K562 (cell line): ENCODE measurements around the gene MRPL28. TPM values are rescaled to one million over a fixed set of nuclear protein-coding genes. Genes with fewer than 3 reads are reported as not detected.

ENCODE experiments used
- BCL6 ChIP-seq: fragments of 250-450 bp; sonication (Bioruptor Pico); IDR thresholded peaks from 2 replicates; pipeline ENCODE4 v1.4.0; 2020
- CBX3 ChIP-seq, 2 experiments: IDR thresholded peaks; 1 replicate in 1 of 2; 2 replicates in 1 of 2; pipeline ENCODE4 v1.6.1; 2012; ENCODE audit warnings: inconsistent platforms in 2 of 2, low read length in 2 of 2, borderline replicate concordance in 1 of 2, control low read depth in 1 of 2
- FOXP1 ChIP-seq: sonication (generic); formaldehyde crosslinking; IDR thresholded peaks from 2 replicates; pipeline ENCODE4 v1.8.0; 2022; ENCODE audit warnings: mild to moderate bottlenecking, missing genetic modification reagents
- HOXB6 ChIP-seq: fragments of 250-450 bp; sonication (Bioruptor Pico); IDR thresholded peaks from 2 replicates; pipeline ENCODE4 v1.5.1; 2022; ENCODE audit warnings: mild to moderate bottlenecking, borderline replicate concordance
- IRF2 ChIP-seq: sonication (generic); formaldehyde crosslinking; IDR thresholded peaks from 2 replicates; pipeline ENCODE4 v1.8.1; 2022; ENCODE audit warnings: mild to moderate bottlenecking, missing genetic modification reagents
- KDM4B ChIP-seq, 2 experiments: fragments of 450-650 bp in 1 of 2; sonication (generic) in 1 of 2; IDR thresholded peaks; 2 replicates each; pipeline ENCODE4 v1.6.1; 2016 to 2017; ENCODE audit warnings: borderline replicate concordance in 2 of 2, antibody characterized with exemption in 1 of 2, low read depth in 1 of 2, mild to moderate bottlenecking in 1 of 2
- NRF1 ChIP-seq, 2 experiments: fragments of 450-650 bp; IDR thresholded peaks in 1 of 2; conservative IDR thresholded peaks in 1 of 2; 2 replicates each; pipeline ENCODE4 v1.6.1; 2014; ENCODE audit warnings: mild to moderate bottlenecking in 2 of 2
- RAD21 ChIP-seq, 2 experiments: fragments of 250-450 bp in 1 of 2; fragments of 450-650 bp in 1 of 2; sonication (Bioruptor Pico) in 1 of 2; formaldehyde crosslinking in 1 of 2; IDR thresholded peaks in 1 of 2; conservative IDR thresholded peaks in 1 of 2; 2 replicates each; pipeline versions ENCODE4 v1.4.0 to v1.8.0; 2020 to 2022; ENCODE audit warnings: mild to moderate bottlenecking in 2 of 2, moderate library complexity in 1 of 2
- RBM25 ChIP-seq: fragments of 200-400 bp; formaldehyde crosslinking; IDR thresholded peaks from 2 replicates; pipeline ENCODE4 v1.6.1; 2018; ENCODE audit warnings: low read length, low read depth, moderate library complexity; ENCODE audit not compliant: severe bottlenecking
- SAFB ChIP-seq: fragments of 200-400 bp; formaldehyde crosslinking; IDR thresholded peaks from 2 replicates; pipeline ENCODE4 v1.6.1; 2017; ENCODE audit warnings: low read depth, low read length, borderline replicate concordance
- SRF ChIP-seq, 2 experiments: fragments of 250-450, 450-650 bp in 1 of 2; sonication (Bioruptor Pico) in 1 of 2; sonication (generic) in 1 of 2; formaldehyde crosslinking; IDR thresholded peaks; 2 replicates each; pipeline versions ENCODE4 v1.5.0 to v1.5.1; 2020 to 2022; ENCODE audit warnings: mild to moderate bottlenecking in 1 of 2, missing genetic modification reagents in 1 of 2
- TAF1 ChIP-seq: IDR thresholded peaks from 2 replicates; pipeline ENCODE4 v1.6.1; 2011; ENCODE audit warnings: mild to moderate bottlenecking, low read length, moderate library complexity; ENCODE audit not compliant: insufficient read depth, control insufficient read depth, severe bottlenecking; ENCODE audit errors: extremely low read depth
- YY1 ChIP-seq, 3 experiments: IDR thresholded peaks; 2 replicates each; pipeline ENCODE4 v1.6.1; 2011; ENCODE audit warnings: low read length in 2 of 3, mild to moderate bottlenecking in 2 of 3, moderate library complexity in 2 of 3, borderline replicate concordance in 1 of 3, control low read depth in 1 of 3, low read depth in 1 of 3; ENCODE audit not compliant: insufficient read depth in 3 of 3, insufficient replicate concordance in 2 of 3, control insufficient read depth in 1 of 3, insufficient read length in 1 of 3; ENCODE audit errors: extremely low read depth in 1 of 3
- ZC3H11A ChIP-seq: IDR thresholded peaks from 2 replicates; pipeline ENCODE4 v1.6.1; 2012; ENCODE audit warnings: low read depth, low read length, improper control_type of control experiment
- ZFP36 ChIP-seq: fragments of 150-350 bp; IDR thresholded peaks from 2 replicates; pipeline ENCODE4 v1.6.1; 2018; ENCODE audit warnings: low read length, low read depth; ENCODE audit not compliant: partially characterized antibody
- polyA plus RNA-seq, 8 experiments: library from polyadenylated mRNA; depleted of rRNA in 4 of 8; stranded (reverse) in 5 of 8; unstranded in 3 of 8; fragments of >200 nt; fragmentation: Nextera tagmentation in 2 of 8; fragmentation: Illumina TruSeq in 1 of 8; extraction: Ambion mirVana in 2 of 8; extraction: Trizol in 1 of 8; gene quantifications; 2 replicates each; pipeline versions ENCODE4 v1.2.1 to v1.2.3, GENCODE V29; 2011 to 2014; ENCODE audit warnings: inconsistent platforms in 1 of 8, missing spikeins in 1 of 8
- total RNA-seq, 7 experiments: library from RNA; depleted of rRNA in 6 of 7; stranded (reverse); fragments of >200 nt in 6 of 7; fragmentation: Illumina TruSeq in 2 of 7; extraction: Trizol in 2 of 7; gene quantifications; 2 replicates each; pipeline versions ENCODE4 v1.2.1 to v1.2.3, GENCODE V29; 2011 to 2021; ENCODE audit warnings: low replicate concordance in 1 of 7
- TF ChIP-seq, protein P1 (sequence below): sonication (generic); formaldehyde crosslinking; IDR thresholded peaks from 2 replicates; pipeline ENCODE4 v1.9.0; 2022; ENCODE audit warnings: mild to moderate bottlenecking, missing genetic modification reagents
- TF ChIP-seq, protein P2 (sequence below): fragments of 450-650 bp; IDR thresholded peaks from 2 replicates; pipeline ENCODE4 v1.6.1; 2016; ENCODE audit warnings: borderline replicate concordance
- TF ChIP-seq, protein P3 (sequence below), 2 experiments: IDR thresholded peaks; 2 replicates each; pipeline ENCODE4 v1.6.1; 2012; ENCODE audit warnings: improper control_type of control experiment in 2 of 2, low read depth in 2 of 2, low read length in 2 of 2, borderline replicate concordance in 1 of 2
- TF ChIP-seq, protein P4 (sequence below): sonication (generic); formaldehyde crosslinking; IDR thresholded peaks from 2 replicates; pipeline ENCODE4 v1.5.0; 2020; ENCODE audit warnings: missing genetic modification reagents

Gene MRPL28
- total and polyA plus RNA-seq, 9 of the 15 experiments (the other 6 are each of a cell fraction or from before 2014, with no cell fraction given), result 2.5 to 323 (median 175) TPM

DNA sequence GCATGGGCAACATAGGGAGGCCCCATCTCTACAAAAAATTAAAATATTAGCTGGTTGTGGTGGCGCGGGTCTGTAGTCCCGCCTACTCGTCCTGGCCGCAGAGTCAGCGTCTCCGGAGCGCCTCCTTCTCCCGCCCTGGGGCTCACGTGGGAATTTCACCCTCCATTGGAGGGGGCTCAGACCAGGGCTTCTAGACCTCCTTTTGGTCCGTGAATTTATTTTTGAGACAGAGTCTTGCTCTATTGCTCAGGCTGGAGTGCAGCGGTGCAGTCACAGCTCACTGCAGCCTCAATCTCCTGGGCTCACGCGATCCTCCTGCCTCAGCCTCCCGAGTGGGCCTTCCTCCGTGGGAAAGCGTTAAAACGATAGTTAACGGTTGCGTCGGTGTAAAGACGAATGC lies 26.3 kb upstream of the MRPL28 start (continued):
- TF ChIP-seq FOXP1 (CRISPR knock-in tag) (0 out of 2 replicates have a peak, but pooled peaks have one; percentile 68), TAF1 (peak; percentile 29), RBM25 (peak; percentile 37), BCL6 (CRISPR knock-in tag) (no peak), IRF2 (CRISPR knock-in tag) (no peak), CBX3 (IDR thresholded peaks at IDR 0.05; ENCODE audit: borderline replicate concordance in 1 of 2, low read length in 2 of 2) (0 out of 3 replicates have a peak, but pooled peaks of 1 of the 2 experiments have one; percentile 18), YY1 (IDR thresholded peaks at IDR 0.05; ENCODE audit: borderline replicate concordance in 1 of 3, control insufficient read depth in 1 of 3, extremely low read depth in 1 of 3, insufficient read depth in 3 of 3, insufficient read length in 1 of 3, insufficient replicate concordance in 2 of 3, low read depth in 1 of 3, low read length in 2 of 3) (peak in 1 of 3 experiments; percentile 73), ZFP36 (no peak), HOXB6 (CRISPR knock-in tag) (no peak), SAFB (peak; percentile 76), NRF1 (conservative IDR thresholded peaks at IDR 0.05 in 1 of 2, IDR thresholded peaks at IDR 0.05 in 1 of 2) (peak; percentile 21 to 43; a peak in 2 of 4 replicates), RAD21 (CRISPR knock-in tag; conservative IDR thresholded peaks at IDR 0.05 in 1 of 2, IDR thresholded peaks at IDR 0.05 in 1 of 2) (0 out of 4 replicates have a peak, but pooled peaks of 1 of the 2 experiments have one; percentile 12), KDM4B (IDR thresholded peaks at IDR 0.05; ENCODE audit: borderline replicate concordance in 2 of 2, low read depth in 1 of 2) (no peak), ZC3H11A (no peak), SRF (CRISPR knock-in tag; IDR thresholded peaks at IDR 0.05) (peak in 1 of 2 experiments; percentile 29; a peak in 1 of 4 replicates)
- TF ChIP-seq, protein P1, sequence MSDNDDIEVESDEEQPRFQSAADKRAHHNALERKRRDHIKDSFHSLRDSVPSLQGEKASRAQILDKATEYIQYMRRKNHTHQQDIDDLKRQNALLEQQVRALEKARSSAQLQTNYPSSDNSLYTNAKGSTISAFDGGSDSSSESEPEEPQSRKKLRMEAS (CRISPR knock-in tag), result peak; percentile 74
- TF ChIP-seq, protein P2, sequence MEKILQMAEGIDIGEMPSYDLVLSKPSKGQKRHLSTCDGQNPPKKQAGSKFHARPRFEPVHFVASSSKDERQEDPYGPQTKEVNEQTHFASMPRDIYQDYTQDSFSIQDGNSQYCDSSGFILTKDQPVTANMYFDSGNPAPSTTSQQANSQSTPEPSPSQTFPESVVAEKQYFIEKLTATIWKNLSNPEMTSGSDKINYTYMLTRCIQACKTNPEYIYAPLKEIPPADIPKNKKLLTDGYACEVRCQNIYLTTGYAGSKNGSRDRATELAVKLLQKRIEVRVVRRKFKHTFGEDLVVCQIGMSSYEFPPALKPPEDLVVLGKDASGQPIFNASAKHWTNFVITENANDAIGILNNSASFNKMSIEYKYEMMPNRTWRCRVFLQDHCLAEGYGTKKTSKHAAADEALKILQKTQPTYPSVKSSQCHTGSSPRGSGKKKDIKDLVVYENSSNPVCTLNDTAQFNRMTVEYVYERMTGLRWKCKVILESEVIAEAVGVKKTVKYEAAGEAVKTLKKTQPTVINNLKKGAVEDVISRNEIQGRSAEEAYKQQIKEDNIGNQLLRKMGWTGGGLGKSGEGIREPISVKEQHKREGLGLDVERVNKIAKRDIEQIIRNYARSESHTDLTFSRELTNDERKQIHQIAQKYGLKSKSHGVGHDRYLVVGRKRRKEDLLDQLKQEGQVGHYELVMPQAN, result peak; percentile 36; the same call in 1 of the 2 replicates
- TF ChIP-seq, protein P3, sequence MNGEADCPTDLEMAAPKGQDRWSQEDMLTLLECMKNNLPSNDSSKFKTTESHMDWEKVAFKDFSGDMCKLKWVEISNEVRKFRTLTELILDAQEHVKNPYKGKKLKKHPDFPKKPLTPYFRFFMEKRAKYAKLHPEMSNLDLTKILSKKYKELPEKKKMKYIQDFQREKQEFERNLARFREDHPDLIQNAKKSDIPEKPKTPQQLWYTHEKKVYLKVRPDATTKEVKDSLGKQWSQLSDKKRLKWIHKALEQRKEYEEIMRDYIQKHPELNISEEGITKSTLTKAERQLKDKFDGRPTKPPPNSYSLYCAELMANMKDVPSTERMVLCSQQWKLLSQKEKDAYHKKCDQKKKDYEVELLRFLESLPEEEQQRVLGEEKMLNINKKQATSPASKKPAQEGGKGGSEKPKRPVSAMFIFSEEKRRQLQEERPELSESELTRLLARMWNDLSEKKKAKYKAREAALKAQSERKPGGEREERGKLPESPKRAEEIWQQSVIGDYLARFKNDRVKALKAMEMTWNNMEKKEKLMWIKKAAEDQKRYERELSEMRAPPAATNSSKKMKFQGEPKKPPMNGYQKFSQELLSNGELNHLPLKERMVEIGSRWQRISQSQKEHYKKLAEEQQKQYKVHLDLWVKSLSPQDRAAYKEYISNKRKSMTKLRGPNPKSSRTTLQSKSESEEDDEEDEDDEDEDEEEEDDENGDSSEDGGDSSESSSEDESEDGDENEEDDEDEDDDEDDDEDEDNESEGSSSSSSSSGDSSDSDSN (IDR thresholded peaks at IDR 0.05; ENCODE audit: borderline replicate concordance in 1 of 2, low read depth in 2 of 2, low read length in 2 of 2), result peak in 1 of 2 experiments; percentile 45; a peak in 1 of 4 replicates
- TF ChIP-seq, protein P4, sequence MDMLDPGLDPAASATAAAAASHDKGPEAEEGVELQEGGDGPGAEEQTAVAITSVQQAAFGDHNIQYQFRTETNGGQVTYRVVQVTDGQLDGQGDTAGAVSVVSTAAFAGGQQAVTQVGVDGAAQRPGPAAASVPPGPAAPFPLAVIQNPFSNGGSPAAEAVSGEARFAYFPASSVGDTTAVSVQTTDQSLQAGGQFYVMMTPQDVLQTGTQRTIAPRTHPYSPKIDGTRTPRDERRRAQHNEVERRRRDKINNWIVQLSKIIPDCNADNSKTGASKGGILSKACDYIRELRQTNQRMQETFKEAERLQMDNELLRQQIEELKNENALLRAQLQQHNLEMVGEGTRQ (CRISPR knock-in tag), result peak; percentile 76
